Activated naive CD8-positive, alpha-beta T cell treated with anti-CD3 and anti-CD28 coated beads, Interleukin-2, amount 50 U/mL, for 16 hours (primary cell): ENCODE measurements around the gene GUCY2D.

Experiments
- DNase-seq: peaks from one replicate; pipeline ENCODE4 v3.0.0-alpha.2; 2020; ENCODE audit warnings: low read depth, low spot score

Gene GUCY2D

GRCh38 chr17:8064561-8065019 lies 62.2 kb downstream of the GUCY2D start:
- DNase-seq = no peak

GRCh38 chr17:8066841-8067775 lies 64.7 kb downstream of the GUCY2D start:
- DNase-seq = no peak

GRCh38 chr17:8067806-8068205 lies 65.4 kb downstream of the GUCY2D start:
- DNase-seq = no peak

GRCh38 chr17:8068736-8069586 lies 66.5 kb downstream of the GUCY2D start:
- no peak for DNase-seq

- no peak for DNase-seq
Measured at GRCh38 chr17:8069587-8069860, 67.1 kb downstream of the GUCY2D start.
